Measurements from ENCODE around the gene FAM3A.

The FAM3A gene

GRCh38 chrX:154532690-154533089, 16.7 kb upstream of the FAM3A start:
- DNase-seq: no peak

GRCh38 chrX:154531626-154532025, 15.6 kb upstream of the FAM3A start:
- DNase-seq: no peak

GRCh38 chrX:154530286-154530685, 14.3 kb upstream of the FAM3A start:
- DNase-seq: no peak

- no peak for DNase-seq
Observed at GRCh38 chrX:154529206-154529612, 13.2 kb upstream of the FAM3A start.

- DNase-seq: peak; percentile 65
Observed at GRCh38 chrX:154526901-154527675, 11.1 kb upstream of the FAM3A start.

GRCh38 chrX:154525606-154526490, 9.8 kb upstream of the FAM3A start:
- DNase-seq: no peak

DNA sequence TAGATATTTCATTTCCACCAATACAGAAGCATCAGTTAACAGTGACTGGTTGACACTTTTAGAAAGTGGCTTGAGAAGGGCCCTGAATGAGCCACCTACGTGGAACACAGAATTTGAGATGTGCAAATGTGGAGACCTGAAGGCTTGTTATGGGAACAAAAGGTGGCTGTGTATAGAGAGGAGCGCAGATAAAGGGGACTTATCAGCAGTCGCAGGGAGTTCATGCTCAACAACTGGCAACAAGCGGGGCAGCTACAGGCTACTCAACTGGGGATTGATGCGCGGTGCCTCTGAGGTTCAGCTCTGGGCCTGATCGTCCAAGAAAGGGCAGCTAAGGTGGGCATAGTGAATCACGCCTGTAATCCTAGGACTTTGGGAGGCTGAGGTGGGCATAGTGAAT, 3.4 kb upstream of the FAM3A start:
- DNase-seq: no peak

- DNase-seq: no peak
Observed at GRCh38 chrX:154517101-154517781, 1.2 kb upstream of the FAM3A start.

GRCh38 chrX:154516656-154517100, 646 bp upstream of the FAM3A start:
- DNase-seq: no peak

DNA sequence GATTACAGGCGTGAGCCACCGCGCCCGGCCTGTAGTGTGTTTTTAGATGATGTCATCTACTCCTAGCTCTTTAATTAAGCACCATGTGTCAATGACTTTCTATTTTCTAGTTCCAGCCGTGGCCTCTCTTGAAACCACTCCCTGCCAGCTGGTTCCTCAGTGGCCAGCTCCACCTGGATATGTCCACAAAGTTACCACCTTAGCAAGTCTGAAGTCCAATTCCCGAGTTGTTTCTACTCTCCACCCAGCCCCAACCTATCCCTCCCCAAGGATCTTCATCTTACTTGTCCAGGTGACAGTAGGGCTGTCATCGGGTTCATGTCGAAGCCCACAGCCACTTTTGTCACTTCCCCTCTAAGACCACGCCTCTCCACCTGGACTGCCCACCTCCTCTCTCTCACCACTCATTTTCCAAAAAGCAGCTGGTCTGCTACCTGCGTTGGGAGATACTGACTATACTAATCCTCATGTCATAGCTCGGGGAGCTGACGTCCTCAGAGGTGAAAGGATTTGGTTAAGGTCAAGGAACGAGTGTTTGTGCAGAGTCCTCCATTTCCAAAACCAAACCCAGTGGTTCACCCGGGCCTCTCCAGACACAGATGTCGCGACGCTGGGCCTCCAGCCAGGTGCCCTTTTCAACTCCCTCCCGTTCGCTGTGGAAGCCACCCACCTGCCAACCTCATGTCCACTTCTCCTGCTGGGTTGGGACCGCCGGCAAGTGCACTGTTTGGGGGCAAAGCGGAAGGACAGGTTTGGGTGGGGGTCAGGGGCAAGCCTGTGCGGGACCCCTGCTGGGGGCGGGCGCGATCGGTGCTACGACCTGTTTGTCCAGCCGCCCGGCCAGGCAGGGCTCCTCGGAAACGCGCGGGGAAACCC, 704 bp downstream of the FAM3A start:
- no peak for DNase-seq

- DNase-seq: no peak
Observed at GRCh38 chrX:154513716-154514115, 2.3 kb downstream of the FAM3A start.

DNA sequence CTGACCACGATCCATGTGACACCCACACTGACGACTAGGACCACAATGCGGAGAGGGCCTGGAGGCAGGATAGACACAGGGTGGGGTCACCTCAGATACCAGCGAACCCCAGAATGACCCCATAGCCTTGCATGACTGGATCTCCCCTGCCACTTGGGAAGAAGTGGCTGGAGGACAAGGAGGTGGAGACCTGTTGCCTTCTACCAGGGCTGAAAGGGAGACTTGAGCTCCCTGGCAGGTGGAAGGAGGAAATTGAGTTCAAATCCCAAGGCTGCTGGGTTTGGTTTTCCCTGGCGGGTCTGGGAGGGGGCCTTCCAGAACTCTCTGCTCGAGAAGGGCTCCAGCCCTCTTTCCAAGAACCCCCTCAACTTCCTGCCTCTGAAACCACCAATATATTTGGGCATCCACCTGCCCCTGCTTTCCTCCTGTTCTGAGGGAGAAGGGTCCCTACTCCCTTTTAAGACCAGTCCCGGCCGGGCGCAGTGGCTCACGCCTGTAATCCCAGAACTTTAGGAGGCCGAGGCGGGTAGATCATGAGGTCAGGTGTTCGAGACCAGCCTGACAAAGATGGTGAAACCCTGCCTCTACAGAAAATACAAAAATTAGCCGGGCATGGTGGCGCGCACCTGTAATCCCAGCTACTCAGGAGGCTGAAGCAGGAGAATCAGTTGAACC, 3.0 kb downstream of the FAM3A start:
- DNase-seq: no peak

DNA sequence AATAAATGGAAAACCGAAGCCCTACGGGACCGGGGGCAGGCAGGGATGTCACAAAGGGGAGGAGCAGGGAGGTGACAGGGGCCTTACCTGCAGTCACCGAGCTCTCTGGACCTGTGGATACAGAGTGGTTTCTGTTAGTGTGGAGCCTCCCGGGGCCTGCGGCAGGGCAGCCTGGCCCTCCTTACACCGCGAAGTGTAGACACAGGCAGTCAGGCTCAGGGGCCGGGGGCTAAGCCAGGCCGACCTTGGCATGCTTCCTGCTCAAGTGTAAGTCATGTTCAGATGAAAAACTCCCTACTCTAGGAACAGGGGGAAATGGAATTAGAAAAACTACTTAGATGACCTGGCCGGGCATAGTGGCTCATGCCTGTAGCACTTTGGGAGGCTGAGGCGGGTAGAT, 4.3 kb downstream of the FAM3A start:
- no peak for DNase-seq

- no peak for DNase-seq
Observed at GRCh38 chrX:154509455-154509854, 6.6 kb downstream of the FAM3A start.

DNA sequence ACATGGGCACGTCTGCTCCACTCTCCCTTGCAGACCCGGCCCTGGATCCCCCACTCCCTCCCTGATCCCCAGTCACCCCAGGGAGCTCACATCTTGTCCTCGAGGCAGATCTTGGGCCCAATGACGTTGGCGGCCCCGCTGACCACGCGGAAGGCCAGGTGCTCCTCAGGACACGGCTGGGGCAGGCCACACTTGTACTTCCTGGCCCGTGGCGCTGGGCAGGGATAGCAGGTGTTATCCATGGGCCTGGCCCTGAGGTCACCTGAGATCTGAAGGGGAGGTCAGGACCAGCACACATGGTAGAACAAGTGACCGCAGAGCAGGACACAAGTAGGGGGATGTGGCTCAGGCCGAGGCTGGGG, 7.7 kb downstream of the FAM3A start:
- no peak for DNase-seq

GRCh38 chrX:154507673-154508383, 8.2 kb downstream of the FAM3A start:
- DNase-seq: no peak

DNA sequence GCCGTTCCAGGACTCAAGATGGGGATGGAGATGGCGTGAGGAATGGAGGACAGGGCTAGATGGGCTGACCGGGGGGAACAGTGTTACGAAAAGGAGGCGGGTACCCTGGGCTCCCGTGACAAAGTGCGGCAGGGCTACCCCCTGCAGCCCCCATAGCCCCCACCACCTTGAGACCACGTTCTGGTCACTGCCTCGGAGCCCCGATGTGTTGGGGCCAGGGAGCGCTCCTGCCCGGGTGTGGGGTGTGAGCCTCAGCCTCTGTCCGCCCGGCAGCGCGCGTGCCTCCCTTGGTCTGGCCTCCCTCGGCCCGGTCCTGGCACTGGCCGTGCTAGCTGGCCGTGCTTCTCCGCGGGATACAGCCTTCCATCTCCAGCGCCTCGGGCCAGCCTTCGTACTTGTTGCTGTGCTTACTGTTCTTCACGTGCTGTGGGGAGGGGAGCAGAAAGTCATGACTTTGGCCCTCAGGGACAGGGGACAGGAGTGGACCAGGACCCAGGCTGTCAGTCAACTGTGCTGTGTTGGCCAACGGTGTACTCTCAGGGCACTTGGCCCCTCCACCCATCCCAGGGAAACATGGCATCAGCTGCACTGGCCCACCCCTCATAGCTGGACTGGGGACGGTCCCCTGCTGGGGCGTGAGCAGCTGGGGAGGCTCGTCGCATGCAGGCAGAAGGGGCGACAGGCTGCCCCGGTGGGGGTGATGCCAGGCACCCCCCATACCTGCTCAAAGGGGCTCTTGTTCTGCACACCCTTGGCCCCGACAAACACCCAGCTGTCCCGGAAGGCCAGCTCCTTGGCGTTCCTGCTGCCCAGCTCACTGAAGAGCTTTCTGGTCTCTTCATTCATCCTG, 9.3 kb downstream of the FAM3A start:
- no peak for DNase-seq

DNA sequence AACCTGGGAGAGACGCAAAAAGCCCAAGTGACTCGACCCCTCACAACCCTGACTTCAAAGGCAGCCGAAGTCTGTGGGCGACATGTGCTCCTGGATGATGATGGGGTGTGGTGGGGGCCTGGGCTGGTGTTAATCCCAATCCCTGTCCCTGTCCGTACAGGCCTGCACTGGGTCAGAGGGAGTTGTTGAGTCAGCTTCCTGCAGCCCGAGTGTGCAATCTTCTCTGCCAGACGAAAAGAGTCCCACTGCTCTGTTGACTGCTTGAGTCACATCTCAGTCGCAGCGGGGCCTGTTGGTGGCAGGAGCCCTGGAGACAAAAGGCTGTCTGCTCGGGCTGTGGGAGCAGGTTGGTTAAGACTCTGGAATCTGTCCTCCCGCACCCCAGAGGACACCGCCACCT, 10.3 kb downstream of the FAM3A start:
- DNase-seq: no peak

DNA sequence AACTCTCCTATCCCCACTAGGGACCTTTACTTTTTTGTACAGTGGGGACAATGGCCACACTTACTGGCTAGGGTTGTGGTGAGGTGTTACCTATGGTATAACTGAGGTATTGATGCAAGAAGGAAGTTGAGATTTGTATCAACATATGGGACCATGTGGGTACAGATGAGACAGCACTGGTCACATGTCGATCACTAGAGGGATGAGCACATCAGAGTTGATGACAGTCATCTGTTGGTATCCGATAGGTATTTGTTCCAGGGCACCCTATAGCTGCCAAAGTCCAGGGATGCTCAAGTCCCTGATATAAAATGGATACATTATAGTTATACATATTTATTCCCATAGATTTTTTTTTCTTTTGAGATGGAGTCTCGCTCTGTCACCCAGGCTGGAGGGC, 13.0 kb downstream of the FAM3A start:
- DNase-seq: no peak

DNA sequence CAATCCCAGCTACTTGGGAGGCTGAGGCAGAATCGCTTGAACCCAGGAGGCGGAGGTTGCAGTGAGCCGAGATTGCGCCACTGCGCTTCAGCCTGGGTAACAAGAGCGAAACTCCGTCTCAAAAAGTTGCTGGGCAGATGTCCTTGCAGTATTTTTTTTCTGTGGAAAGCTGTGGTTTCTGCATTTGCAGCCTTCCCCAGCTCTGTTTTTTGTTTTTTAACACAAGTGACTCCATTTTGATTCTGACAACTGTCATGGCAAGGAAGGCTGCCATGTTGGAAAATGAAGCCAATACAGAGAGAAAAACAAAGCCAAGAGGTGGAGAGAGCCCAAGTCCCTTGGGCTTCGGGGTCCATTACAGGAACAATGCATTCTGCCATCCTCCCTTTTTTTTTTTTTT, 13.9 kb downstream of the FAM3A start:
- DNase-seq: no peak
